GM03348 (cell line): ENCODE results near the gene VWF.

Source experiments
- DNase-seq: peaks from one replicate; pipeline ENCODE4 v3.0.0; 2012; ENCODE audit warnings: low spot score

The VWF gene

DNA sequence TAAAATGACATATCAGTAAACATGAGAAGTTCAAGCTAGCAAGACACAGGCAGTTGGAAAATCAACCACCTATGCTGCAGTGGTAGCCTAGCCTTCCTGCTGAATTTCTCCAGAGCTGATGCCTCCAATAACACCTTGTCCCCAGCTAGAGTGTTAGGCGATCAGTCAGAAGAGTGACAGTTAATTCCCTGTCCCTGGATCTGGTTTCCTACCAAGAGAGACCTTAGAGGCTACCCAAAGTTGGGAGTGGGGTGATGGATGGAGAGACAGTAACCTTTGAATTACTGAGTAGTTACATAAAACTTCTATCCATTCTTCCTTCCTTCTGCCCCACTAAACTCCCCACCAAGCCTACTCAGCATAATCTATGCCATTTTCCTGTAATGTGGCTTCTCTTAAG, 177.5 kb downstream of the VWF start:
- no peak for DNase-seq

DNA sequence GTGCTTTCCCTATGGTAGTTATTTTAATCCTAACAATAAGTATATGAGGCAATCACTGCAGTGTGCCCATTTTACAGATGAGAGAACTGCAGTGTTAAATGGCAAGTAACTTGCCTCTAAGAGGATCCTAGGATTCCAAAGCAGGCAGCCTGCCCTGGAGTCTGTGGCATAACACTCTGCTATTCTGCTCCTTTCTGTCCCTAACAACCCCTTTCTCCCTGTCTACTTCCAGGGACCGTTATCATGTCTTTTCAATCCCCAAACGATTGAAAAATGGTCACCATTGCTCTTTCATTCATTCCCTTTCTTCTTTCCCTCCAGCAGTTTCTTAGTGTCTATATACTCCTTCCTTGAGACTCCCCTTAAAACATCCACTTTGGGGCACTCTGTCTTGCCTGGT, 178.1 kb downstream of the VWF start:
- DNase-seq, result no peak

DNA sequence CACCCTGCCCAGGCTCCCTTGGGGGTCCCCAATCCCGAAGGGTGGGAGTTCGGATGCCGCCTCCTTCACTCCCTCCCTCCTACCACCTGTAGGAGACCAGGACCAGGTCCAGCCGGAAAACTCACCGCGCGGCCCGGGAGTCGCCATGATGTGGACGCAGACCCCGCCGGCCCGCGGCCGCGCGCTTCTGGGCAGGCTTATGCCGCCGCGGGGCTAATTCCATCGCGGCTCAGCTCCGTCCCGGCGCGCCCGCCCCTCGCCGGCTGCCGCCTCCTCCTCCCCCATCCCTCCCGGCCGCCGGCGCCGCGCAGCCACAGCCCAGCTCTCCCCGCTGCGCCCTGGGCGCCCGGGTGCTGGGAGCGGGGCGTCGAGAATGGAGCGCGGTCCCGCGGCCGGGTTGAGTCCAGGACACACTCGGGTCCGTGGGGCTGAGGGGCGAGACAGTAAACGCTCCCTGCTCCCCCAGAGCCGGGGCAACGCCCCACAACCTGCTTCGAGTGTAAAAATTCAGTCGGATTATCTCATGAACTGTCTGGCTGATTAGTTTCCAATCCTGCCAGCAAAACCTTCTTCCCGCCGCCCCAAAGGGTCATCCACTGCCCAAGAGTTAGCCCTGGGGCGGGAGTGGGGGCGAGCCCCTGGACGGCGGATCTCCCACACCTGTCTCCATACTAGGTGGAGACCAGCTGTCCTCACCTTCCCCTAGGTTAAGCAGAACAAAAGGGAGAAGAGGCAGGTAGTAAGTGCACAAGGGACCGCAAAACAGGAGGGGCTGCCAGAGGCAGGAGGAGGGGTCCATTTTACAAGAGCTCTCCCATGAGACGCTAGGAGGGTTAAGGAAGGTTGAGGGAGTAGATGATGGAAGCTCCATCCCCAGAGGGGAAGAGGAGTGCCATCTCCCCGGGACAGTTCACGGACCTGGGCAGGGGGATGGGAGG, 179.1 kb downstream of the VWF start, which contains the start of gene ANO2:
ANO2 (minus strand) TSS at position 189 of the 938 bp plus-strand sequence; CDS start at position 147, 42 bp downstream.
- DNase-seq, result peak; percentile 57

DNA sequence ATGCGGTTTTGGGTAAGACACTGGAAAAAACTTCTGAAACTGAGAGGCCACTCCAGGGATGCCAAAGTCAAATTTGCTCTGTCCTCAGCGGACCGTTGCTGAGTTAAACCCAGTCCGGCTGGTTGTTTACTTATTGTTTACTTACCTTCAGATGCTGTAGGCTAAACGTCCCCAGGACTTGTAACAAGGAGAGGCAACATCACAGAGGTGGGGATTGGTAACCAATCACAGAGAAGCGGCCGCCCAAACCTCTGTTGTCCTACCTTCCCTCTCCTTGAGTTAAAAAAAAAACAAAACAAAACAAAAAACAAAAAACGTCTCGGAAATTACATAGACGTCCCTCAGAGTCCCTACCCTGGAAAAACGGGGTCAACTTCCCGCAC, 179.8 kb downstream of the VWF start:
- DNase-seq, result no peak

DNA sequence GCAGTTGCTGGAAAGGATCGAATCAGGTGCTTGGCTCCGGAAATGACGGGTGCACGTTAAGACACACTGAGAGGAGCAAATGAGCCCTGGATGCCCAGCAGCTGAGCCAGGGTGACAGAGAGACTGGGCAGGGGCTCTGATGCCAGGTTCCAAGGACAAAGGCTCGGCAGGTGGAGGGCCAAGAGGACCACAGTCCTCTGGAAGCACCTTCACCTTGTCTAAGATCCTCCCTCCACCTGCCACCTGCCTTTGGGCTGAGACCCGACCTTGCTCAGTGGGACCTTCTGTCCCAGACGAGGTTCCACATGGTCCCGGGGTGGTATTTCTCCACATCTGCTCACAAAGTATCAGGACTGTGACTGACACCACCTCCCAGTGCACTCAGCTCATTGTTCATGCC, 180.4 kb downstream of the VWF start:
- DNase-seq, result no peak

DNA sequence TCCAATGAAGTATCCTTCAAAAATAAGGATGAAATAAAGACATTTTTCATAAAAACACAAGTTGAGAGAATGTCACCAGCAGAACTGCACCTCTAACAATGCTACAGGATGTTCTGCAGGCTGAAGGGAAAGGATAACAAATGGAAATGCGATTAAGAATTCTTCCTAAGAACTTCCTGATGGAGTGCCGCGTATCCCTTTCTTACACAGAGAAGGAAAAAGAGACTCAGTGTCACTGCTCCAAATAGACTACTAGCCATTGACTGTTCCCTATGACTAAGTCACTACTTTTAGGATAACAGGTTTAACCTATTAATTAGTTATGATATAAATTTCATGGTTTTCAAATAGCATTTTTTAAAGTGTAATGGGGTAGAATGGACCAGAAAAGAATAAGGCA, 182.6 kb downstream of the VWF start:
- no peak for DNase-seq

DNA sequence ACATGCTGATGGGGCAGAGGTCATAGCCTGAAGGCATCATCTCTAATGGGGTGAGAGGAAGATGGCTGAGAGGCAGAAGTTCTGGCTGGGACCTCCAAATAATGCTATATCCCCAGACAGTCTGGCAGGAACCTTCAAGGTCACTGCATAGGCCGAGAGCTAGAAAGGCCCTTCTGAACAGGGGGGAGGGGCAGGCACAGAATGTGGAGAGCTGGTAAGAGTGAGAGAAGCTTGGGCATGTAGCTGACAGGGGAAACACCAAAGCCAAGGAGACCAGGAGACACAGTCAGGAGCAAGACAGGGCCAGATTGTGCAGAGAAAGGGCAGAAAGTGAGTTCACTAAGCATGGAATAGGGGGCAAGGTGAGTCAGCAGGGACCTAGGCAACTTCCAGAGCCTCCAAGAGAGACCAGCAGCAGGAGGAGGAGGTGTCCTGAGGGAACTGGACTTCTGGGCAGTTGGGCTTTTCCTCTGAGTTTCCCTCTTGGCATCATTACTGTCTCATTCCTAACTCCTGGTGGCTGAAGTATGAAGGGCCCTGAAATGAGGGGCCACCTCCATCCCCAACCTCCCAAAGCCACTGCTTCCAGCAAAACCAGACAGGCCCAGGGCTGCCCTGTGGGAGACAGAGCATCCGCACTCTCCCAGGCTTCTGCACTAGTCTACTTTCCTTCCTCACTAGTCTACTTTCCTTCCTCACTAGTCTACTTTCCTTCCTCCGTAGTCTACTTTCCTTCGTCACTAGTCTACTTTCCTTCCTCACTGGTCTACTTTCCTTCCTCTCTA, 196.5 kb downstream of the VWF start:
- no peak for DNase-seq

DNA sequence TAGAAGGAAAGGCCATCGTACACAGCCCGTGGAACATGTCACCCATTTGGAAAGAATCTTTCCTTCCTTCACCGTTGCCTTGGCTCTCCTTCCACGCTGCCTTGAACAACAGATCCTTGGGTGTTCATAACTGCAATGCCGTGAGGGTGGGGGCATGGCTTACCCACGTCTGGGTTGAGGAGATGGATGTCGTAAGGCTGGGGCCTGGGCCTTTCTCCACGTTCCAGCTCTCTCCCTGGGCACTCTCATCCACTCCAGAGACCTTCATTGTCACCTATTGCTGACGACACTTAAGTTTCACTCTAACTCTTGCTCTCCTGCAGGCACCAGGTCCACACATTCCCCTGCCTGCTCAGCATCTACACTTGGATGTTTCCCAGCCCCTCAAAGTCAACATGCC, 198.8 kb downstream of the VWF start:
- no peak for DNase-seq

DNA sequence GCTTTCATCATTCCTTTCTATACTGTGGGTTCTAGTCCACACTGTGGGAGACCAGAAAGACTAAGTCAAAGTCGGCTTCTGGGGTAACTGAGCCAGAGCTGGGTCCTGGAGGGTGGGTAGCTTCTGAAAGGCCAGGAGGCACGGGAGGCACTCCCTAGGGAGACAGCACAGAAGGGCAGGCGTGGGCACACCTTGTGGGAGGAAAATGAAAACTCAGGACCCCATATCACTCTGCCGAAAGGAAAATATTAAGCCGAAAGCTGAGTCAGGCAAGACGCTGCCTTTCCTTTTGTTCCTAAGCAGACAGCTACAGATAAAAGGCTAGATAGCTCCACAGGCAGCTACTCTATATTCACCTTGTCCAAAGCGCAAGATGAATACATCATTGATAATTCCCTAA, 200.1 kb downstream of the VWF start:
- no peak for DNase-seq

DNA sequence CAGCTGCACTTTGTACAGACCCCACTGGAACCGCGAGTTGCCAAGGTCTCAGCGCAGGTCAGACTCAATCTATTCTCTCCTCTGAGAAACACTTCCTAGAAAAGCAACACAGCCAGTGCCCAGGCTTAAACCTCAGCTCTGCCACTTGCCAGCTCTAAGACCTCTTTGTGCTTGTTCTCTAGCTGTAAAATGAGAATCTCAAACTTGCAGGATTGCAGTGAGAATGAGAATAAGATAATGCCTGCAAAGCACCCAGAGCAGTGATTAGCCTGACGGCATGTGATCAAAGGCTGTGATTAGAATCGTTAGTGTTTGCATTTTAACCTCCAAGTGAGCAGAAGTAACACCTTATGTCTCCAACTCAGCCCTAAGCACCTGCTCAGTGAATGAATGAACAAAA, 200.7 kb downstream of the VWF start:
- DNase-seq, result no peak

DNA sequence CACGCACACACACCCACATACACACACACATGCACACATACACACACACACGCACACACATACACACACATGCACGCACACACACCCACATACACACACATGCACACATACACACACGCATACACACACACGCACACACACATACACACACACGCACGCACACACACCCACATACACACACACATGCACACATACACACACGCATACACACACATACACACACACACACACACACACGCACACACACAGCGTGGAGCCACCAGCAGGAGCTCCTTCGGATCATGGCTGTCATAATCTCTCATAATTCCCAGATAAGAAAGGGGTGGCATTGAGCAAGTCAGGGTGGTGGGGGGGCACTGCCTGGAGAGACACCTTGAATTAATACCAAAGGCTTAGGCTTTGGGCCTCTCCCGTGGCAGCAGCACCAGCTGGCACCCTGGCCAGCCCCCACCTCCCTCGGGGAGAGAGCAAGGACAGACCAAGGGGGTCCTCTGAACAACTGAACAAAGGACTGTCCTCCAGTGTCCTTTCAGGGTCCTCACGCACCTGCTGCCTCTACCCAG, 201.3 kb downstream of the VWF start:
- DNase-seq, result no peak

DNA sequence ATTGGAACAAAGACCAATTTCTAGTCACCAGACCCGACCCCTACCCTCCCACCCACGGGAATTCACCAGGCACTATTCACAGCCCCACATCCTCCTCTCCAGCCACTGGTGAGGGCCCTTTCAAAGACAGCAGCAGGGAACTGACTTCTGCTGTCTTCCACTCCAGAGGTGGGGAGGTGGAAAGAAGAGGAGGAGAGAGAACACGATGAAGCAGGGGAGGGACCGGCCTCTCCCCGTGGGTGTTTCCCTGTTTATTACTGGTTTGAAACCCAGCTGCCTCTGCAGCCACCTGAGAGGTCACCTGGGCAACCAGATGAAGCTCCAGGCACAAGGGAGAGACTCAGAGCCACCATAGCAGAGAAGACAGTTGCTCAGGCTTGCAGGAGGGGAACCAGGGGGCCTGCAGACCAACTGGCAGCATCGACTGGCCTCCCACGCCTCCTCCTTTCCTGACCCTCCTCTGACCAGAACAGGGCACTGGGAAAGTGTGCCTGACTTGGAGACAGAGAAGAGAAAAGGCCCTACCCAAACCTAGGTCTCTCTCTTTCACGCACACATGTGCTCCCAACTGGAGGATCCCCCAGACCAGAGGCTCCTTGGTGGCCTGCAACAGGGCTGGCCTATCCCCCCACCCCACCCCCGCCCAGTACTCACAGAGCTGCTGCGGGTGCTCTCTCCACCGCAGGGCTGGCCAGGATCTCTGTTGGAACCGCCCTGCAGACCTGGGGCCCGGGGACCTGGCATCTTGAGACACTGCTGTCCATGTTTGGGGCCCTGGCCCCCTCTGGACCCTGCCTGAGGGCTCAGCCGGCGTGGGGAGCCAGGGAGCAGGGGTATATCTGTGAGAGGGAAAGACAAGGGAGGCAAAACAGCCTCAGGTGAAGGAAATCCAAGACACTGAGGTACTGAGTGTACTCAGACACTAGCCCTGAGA, 202.2 kb downstream of the VWF start:
- no peak for DNase-seq

DNA sequence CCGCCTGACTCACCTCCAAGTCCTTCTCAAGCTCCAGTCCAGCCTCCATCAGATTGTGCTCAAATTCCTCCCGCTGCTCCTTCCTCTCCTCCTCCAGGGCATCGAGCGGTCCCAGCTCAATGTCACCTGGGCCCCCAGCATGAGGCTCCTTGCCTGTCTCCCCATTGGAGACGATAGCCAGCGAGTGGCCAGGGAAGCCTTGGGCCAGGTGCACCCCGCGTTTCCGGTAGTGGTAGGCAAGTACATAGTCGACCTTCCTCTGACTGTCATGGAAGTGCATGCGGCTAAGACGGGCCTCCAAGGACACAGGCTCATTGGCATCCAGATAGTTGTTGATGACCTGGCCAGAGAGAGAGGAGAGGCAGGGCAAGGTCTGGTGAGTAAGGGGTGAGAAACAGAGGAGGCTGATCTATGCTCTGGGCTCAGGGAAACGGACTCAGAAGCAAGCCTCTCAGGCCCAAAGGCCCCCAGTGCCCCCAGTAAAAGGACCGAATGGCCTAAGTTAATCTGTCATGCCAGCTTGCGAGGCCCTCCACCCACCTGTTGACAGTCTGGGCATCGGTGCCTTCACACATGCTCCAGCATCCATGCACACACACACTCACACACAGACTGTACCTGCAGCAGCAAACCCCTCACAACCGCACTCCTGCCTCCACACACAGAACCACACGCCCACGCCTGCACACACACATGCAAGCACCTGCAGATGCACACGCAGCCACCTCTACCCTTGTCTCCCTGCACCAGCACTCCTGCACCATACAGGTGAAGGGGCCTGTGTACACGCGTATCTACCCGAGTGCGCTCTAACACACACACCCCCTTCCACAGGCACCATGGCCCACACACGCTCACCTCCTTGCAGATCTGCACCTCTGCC, 203.2 kb downstream of the VWF start:
- no peak for DNase-seq

DNA sequence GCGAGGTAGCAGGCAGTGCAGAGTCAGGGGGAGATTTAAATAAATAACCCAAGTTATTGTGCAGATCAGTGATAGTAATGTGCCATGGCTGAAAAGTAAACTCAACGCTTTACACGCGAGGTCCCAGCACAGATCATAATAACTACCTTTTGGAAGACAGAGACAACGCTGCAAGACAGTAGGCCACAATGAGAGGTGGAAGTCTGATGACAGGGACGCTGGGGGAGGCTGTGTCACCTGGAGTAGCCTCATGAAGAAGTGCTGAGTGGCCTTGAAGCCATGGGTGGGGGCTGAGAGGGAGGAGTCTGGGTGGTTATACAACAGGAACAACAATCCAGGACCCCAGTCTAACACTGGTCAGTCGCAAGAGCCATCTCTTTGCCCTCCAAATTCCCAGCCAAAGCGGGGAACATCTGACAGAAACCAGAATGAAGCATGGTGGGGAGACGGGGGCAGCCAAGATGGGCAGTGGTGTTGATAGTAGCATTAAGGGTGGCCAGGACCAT, 207.6 kb downstream of the VWF start:
- no peak for DNase-seq

DNA sequence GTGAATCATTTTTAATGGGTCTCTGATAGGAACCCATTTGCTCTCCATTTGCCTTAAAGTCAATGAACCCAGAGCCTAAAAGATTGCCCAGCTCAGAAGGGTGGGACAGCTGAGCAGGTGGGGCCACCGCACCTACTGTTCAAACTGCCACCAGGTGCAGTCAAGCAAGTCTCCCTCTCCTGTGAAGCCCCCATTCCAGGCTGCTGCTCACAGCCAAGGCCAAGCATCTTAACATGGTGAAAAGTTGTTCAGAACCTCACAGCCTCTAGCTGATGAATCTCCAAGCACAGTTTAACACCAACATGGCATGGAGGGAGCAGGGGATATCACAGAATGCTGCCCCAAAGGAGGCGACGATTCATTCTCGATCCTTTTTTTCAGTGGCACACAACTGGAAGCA, 209.0 kb downstream of the VWF start:
- DNase-seq, result no peak

DNA sequence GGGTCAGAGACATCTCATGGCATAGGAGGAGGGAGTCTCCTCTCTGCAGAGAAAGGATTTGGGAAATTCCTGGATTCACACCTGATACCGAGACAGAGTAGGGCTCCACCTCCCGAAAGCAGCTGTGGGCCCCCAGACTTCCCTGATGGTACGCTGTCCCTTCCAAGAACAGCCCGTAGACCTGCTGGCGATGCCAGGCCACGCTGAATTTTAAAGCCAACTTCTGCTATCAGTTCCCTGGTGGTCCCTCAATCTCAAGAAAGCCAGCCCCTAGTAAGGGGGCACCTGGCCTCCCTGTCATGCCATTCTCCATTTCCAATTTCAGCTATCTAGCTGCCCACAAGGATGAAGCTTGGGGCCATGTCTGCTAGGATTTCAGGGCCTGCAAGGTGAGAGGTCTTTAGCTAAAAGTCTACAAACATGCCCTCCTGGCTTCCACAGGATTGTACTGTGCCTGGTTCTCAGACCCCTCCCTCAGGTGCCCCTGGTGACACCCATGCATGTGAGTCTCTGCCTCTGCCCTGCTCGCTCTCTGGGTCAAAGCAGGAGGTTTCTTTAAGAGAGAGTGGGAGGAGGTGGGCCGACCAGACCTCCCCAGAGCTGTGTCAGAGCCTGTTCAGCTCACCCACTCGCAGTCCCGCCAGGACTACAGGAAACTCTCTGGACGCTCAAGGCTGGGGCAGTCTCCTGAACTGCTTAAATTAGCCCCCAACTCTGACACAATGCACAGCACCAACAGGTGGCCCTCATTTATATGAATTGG, 209.9 kb downstream of the VWF start:
- DNase-seq, result no peak

DNA sequence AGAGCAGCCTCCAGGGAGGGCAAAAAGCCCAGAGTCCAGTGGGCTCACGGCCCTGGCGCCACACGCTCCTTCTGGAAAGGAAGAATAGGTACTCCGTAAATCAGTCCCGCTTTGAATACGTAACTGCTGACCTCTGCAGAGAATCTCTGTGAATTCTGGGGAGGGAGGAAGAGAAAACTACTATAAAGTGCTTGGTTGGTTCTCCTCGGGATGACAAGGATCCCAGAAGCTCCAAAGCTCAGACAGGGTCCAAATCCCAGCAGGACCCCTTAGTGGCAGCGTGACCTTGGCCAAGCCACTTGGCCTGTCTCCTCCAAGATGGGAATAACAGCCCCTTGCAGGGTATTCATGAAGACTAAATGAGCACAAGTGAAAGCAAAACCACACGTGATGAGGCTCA, 211.1 kb downstream of the VWF start:
- no peak for DNase-seq

DNA sequence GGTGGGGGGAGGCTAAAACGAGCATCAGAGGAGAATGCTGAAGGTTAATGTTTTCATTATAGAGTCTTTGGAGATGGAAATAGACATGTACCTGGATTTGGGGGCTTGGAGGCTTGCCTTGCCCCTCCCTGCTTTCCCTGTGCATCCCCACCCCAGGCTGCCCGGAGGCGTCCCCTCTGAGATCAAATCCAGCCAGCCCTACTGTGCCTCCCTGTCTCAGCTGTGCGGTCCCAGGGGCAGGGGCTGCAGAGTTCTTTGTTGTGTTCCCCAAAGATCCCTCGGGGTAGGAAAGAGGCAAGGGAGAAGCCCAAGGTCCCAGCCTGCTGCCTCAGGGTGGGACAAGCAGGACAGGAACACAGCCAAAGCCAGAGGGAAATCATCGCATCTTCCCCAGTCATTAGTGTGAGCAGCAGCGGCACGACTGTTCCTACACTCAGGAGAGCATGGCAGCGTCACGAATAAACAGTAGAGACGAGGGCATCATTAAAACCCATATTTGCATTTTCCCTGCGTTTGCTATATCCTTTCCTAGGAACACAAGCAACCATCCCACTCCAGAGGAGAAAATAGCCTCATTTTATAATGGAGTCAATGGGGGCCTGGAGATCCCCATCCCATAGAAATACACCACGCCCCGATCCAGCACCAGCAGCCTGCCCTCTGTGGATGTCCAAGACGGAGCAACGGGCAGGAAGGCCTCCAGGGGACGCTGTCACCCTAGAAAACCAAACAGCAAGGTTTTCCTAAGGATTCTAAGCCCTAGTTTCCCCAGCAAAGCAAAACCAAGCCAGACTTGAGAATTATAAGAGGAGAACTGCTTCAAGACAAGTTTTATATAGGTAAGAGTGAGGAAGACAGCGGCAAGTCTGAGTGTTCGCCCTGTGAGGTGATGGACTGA, 211.8 kb downstream of the VWF start:
- DNase-seq, result no peak

DNA sequence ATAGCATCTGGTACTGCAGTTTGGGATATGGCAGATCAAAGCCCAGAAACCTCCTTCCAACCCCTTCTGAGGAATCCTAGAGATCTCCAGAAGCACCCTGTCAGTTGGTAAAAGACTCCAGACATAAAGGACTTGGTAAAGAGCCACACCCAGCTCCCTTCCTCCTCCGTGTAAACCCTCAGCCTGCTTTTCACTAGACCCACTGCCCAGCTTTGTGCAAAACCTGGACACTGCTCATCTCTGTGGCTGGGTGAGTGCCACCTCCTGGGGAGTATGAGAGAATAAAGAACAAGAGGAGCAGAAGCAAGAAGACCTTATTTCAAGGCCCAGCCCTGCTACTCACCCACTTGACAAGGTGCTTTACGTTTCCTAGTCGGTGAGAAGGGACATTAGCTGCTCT, 212.5 kb downstream of the VWF start:
- DNase-seq, result no peak
